Central memory CD8-positive, alpha-beta T cell (primary cell): Measurements from ENCODE around the gene CEP57.
"Not testable (repeated sequence)": the region's sequence is repeated elsewhere in the genome, so short reads cannot be mapped to it uniquely, and the experiment has no call there.

Experiments
- ATAC-seq: fragments of 150-1000 bp; cut with Tn5 transposase; replicated peaks from 2 replicates; pipeline ENCODE4 v1.10.0; 2022; ENCODE audit warnings: mild to moderate bottlenecking, moderate FRiP score, moderate number of reproducible peaks; ENCODE audit not compliant: poor library complexity, severe bottlenecking; ENCODE audit errors: extremely low read depth
- DNase-seq, 2 donors: peaks; one replicate each; pipeline ENCODE4 v3.0.0; 2021; ENCODE audit warnings: low spot score in 2 of 2
- H3K27ac Mint-ChIP-seq: one replicate; pipeline ENCODE4 v1.8.0; 2022; ENCODE audit warnings: low read depth, mild to moderate bottlenecking, moderate library complexity, mixed read lengths
- H3K27me3 Mint-ChIP-seq: one replicate; pipeline ENCODE4 v1.8.0; 2022; ENCODE audit warnings: mixed read lengths
- H3K36me3 Mint-ChIP-seq: one replicate; pipeline ENCODE4 v1.8.0; 2022; ENCODE audit warnings: mild to moderate bottlenecking, moderate library complexity, mixed read lengths; ENCODE audit not compliant: insufficient read depth
- H3K4me1 Mint-ChIP-seq: one replicate; pipeline ENCODE4 v1.8.0; 2022; ENCODE audit warnings: mixed read lengths
- H3K4me3 Mint-ChIP-seq: one replicate; pipeline ENCODE4 v1.8.0; 2022; ENCODE audit warnings: mild to moderate bottlenecking, moderate library complexity, mixed read lengths
- H3K9me3 Mint-ChIP-seq: one replicate; pipeline ENCODE4 v1.8.0; 2022; ENCODE audit warnings: mixed read lengths

The CEP57 gene

GRCh38 chr11:95805869-95806268 lies 15.6 kb downstream of the CEP57 start:
- no peaks in the 10 kb centered on the region for H3K9me3 Mint-ChIP-seq
- DNase-seq (no peak), ATAC-seq (no peak)
- H3K4me1 Mint-ChIP-seq = peaks cover 12% of the 10 kb centered on the region
- no peaks in the 10 kb centered on the region for H3K27me3 Mint-ChIP-seq
- H3K36me3 Mint-ChIP-seq = peaks cover 8% of the 10 kb centered on the region
- no peak overlapping the region for H3K27ac Mint-ChIP-seq
- no peak overlapping the region for H3K4me3 Mint-ChIP-seq

- H3K4me1 Mint-ChIP-seq = peaks cover 10% of the 10 kb centered on the region
- H3K9me3 Mint-ChIP-seq, H3K4me3 Mint-ChIP-seq, H3K36me3 Mint-ChIP-seq, ATAC-seq, H3K27ac Mint-ChIP-seq, H3K27me3 Mint-ChIP-seq, DNase-seq: not testable (repeated sequence)
Measured at GRCh38 chr11:95806464-95806863, 16.2 kb downstream of the CEP57 start.

GRCh38 chr11:95811052-95811451 lies 20.8 kb downstream of the CEP57 start:
- ATAC-seq, H3K27me3 Mint-ChIP-seq, H3K27ac Mint-ChIP-seq, H3K4me1 Mint-ChIP-seq, H3K36me3 Mint-ChIP-seq, H3K9me3 Mint-ChIP-seq, DNase-seq, H3K4me3 Mint-ChIP-seq: not testable (repeated sequence)

- ATAC-seq (no peak), DNase-seq (no peak)
- Mint-ChIP-seq H3K4me3 (no peak overlapping the region), H3K9me3 (no peaks in the 10 kb centered on the region), H3K27me3 (no peaks in the 10 kb centered on the region), H3K36me3 (peaks cover 27% of the 10 kb centered on the region), H3K27ac (no peak overlapping the region), H3K4me1 (no peaks in the 10 kb centered on the region)
Measured at GRCh38 chr11:95816037-95816436, 25.7 kb downstream of the CEP57 start.

- peak overlapping the region; percentile 29 for H3K27ac Mint-ChIP-seq
- H3K4me1 Mint-ChIP-seq = no peaks in the 10 kb centered on the region
- no peak overlapping the region for H3K4me3 Mint-ChIP-seq
- ATAC-seq = no peak
- H3K9me3 Mint-ChIP-seq = no peaks in the 10 kb centered on the region
- peaks cover 42% of the 10 kb centered on the region for H3K36me3 Mint-ChIP-seq
- no peak for DNase-seq
- H3K27me3 Mint-ChIP-seq = no peaks in the 10 kb centered on the region
Measured at GRCh38 chr11:95821640-95822039, 31.3 kb downstream of the CEP57 start.

- no peaks in the 10 kb centered on the region for H3K9me3 Mint-ChIP-seq
- peak overlapping the region; percentile 82 for H3K27ac Mint-ChIP-seq
- H3K36me3 Mint-ChIP-seq = peaks cover 38% of the 10 kb centered on the region
- no peaks in the 10 kb centered on the region for H3K4me1 Mint-ChIP-seq
- H3K27me3 Mint-ChIP-seq = no peaks in the 10 kb centered on the region
- H3K4me3 Mint-ChIP-seq = no peak overlapping the region
- DNase-seq = no peak
- no peak for ATAC-seq
Measured at GRCh38 chr11:95827696-95828095, 37.4 kb downstream of the CEP57 start.

- DNase-seq (no peak), ATAC-seq (no peak)
- Mint-ChIP-seq H3K4me1 (no peaks in the 10 kb centered on the region), H3K27ac (no peak overlapping the region), H3K36me3 (peaks cover 44% of the 10 kb centered on the region), H3K4me3 (no peak overlapping the region), H3K27me3 (no peaks in the 10 kb centered on the region), H3K9me3 (no peaks in the 10 kb centered on the region)
Measured at GRCh38 chr11:95829580-95830259, 39.4 kb downstream of the CEP57 start.

- no peaks in the 10 kb centered on the region for H3K9me3 Mint-ChIP-seq
- H3K4me3 Mint-ChIP-seq = no peak overlapping the region
- peaks cover 5% of the 10 kb centered on the region for H3K4me1 Mint-ChIP-seq
- DNase-seq (no peak), ATAC-seq (no peak)
- H3K36me3 Mint-ChIP-seq = peaks cover 44% of the 10 kb centered on the region
- peak overlapping the region; percentile 52 for H3K27ac Mint-ChIP-seq
- H3K27me3 Mint-ChIP-seq = no peaks in the 10 kb centered on the region
Measured at GRCh38 chr11:95831198-95831883, 41.0 kb downstream of the CEP57 start.

GRCh38 chr11:95832763-95833162 lies 42.5 kb downstream of the CEP57 start:
- Mint-ChIP-seq H3K36me3 (peaks cover 45% of the 10 kb centered on the region), H3K4me1 (peaks cover 5% of the 10 kb centered on the region), H3K4me3 (no peak overlapping the region), H3K27ac (peak overlapping the region; percentile 1), H3K27me3 (no peaks in the 10 kb centered on the region), H3K9me3 (no peaks in the 10 kb centered on the region)
- no peak for DNase-seq
- ATAC-seq = no peak

GRCh38 chr11:95833378-95833777 lies 43.1 kb downstream of the CEP57 start:
- DNase-seq (no peak), ATAC-seq (no peak)
- Mint-ChIP-seq H3K4me3 (no peak overlapping the region), H3K9me3 (no peaks in the 10 kb centered on the region), H3K27ac (no peak overlapping the region), H3K36me3 (peaks cover 41% of the 10 kb centered on the region), H3K4me1 (peaks cover 5% of the 10 kb centered on the region), H3K27me3 (no peaks in the 10 kb centered on the region)

- ATAC-seq = no peak
- Mint-ChIP-seq H3K9me3 (no peaks in the 10 kb centered on the region), H3K27ac (no peak overlapping the region)
Measured at GRCh38 chr11:95835351-95835750, 45.1 kb downstream of the CEP57 start.

GRCh38 chr11:95835768-95836488 lies 45.6 kb downstream of the CEP57 start:
- no peak overlapping the region for H3K27ac Mint-ChIP-seq

More at GRCh38 chr11:95835351-95835750, 45.1 kb downstream of the CEP57 start:
- Mint-ChIP-seq H3K36me3 (peaks cover 27% of the 10 kb centered on the region), H3K27me3 (no peaks in the 10 kb centered on the region), H3K4me1 (peaks cover 5% of the 10 kb centered on the region), H3K4me3 (no peak overlapping the region)
- no peak for DNase-seq

GRCh38 chr11:95845167-95845566 lies 54.9 kb downstream of the CEP57 start:
- no peak for DNase-seq
- no peak for ATAC-seq
- Mint-ChIP-seq H3K4me3 (no peak overlapping the region), H3K27me3 (no peaks in the 10 kb centered on the region), H3K36me3 (peaks cover 19% of the 10 kb centered on the region), H3K27ac (no peak overlapping the region), H3K9me3 (no peaks in the 10 kb centered on the region), H3K4me1 (no peaks in the 10 kb centered on the region)

More at GRCh38 chr11:95835768-95836488, 45.6 kb downstream of the CEP57 start:
- Mint-ChIP-seq H3K4me3 (no peak overlapping the region), H3K4me1 (peaks cover 5% of the 10 kb centered on the region), H3K27me3 (no peaks in the 10 kb centered on the region), H3K36me3 (peaks cover 25% of the 10 kb centered on the region), H3K9me3 (no peaks in the 10 kb centered on the region)
- ATAC-seq = peak; percentile 77
- peak in 1 of 2 donors; percentile 37 for DNase-seq
